ENCODE results near the gene PARP9.

- TF ChIP-seq CTCF (IDR thresholded peaks at IDR 0.05) (no peak), EZH2phosphoT487 (IDR thresholded peaks at IDR 0.05) (no peak), EZH2 (IDR thresholded peaks at IDR 0.05) (no peak)
These were observed 27.5 kb downstream of the PARP9 start for GRCh38 chr3:122536632-122537001.

Measured in neural progenitor cell (in vitro differentiated cells).